Motor neuron (in vitro differentiated cells): ENCODE data around the gene SLC43A3. TPM values are rescaled to one million over a fixed set of nuclear protein-coding genes. Genes with fewer than 3 reads are reported as not detected.
"Not testable (repeated sequence)": the region's sequence is repeated elsewhere in the genome, so short reads cannot be mapped to it uniquely, and the experiment has no call there.

Experiments used
- ATAC-seq, 8 experiments: fragments of 200-7000 bp; cut with Tn5 transposase; replicated peaks in 6 of 8; 2 replicates each; pipeline ENCODE4 v1.8.0; 2021; ENCODE audit warnings: mild to moderate bottlenecking in 8 of 8, moderate library complexity in 8 of 8
- H3K27ac ChIP-seq, 2 donors: fragments of 250-450 bp; sonication (Bioruptor Pico); 2 replicates each; pipeline ENCODE4 v1.9.0; 2021; ENCODE audit warnings: antibody characterized with exemption in 2 of 2, mild to moderate bottlenecking in 2 of 2, moderate library complexity in 1 of 2
- H3K4me1 ChIP-seq, 2 donors: fragments of 250-450 bp; sonication (Bioruptor Pico); replicated peaks in 1 of 2; 2 replicates each; pipeline ENCODE4 v1.6.1; 2021; ENCODE audit warnings: antibody characterized with exemption in 2 of 2, mild to moderate bottlenecking in 2 of 2, moderate library complexity in 1 of 2
- H3K4me3 ChIP-seq, 5 donors: fragments of 250-450 bp; sonication (Bioruptor Pico); 2 replicates each; pipeline ENCODE4 v1.9.0; 2021; ENCODE audit warnings: antibody characterized with exemption in 5 of 5, mild to moderate bottlenecking in 5 of 5, moderate library complexity in 4 of 5
- WGBS, 10 experiments: fragments of 450-650 bp; shearing (Covaris generic); methylation state at CpG; one replicate each; pipeline ENCODE4 v1.0.0; 2022; 5-methylcytosine and 5-hydroxymethylcytosine counted together
- in situ Hi-C, 9 experiments: fragments of 400-800 bp; cut with MboI; loops; one replicate each; pipeline ENCODE4 v1.15.0; 2021; ENCODE audit warnings: low sequenced_read_pairs in 9 of 9, low pct_unique_long_range_greater_than_20kb in 2 of 9; ENCODE audit not compliant: unreplicated experiment in 9 of 9
- total RNA-seq, 8 experiments: library from RNA; unstranded; fragments of 300-600 nt; gene quantifications; 2 replicates each; pipeline versions ENCODE4 v1.2.3 to v1.2.4, GENCODE V29; 2022

Gene SLC43A3
- total RNA-seq, 8 experiments from 2014 or later = 0.43 to 25.8 (median 3.0) TPM

DNA sequence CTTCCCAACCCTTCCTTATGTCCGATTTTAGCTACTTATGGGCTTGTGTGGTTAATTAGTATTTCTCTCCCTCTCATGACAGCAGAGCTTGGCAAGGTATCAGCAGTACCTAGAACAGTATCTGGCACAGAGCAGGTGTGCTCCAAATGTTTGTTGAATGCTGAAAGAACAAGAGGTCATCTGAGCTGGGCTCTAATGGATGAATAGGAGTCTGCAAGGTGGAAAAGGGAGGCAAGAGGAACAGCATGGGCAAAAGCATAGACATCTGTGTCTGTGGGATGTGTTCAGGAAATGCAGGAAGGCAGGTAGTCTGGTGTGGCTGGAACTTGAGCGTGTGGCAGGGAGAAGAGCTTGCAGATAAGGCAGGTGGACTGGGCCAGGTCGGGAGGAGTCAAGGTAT, 65.0 kb downstream of the SLC43A3 start:
- Histone ChIP-seq H3K27ac (no peak overlapping the region), H3K4me3 (no peak overlapping the region), H3K4me1 (peaks cover 0 to 2% of the 10 kb centered on the region in 2 donors)
- WGBS, 10 experiments = 13 to 100% (median 63%) methylated on average over 1 to 3 of the region's 3 CpGs; no CpG with 5 or more reads in 2 of the 10 experiments
- in situ Hi-C loops = loop anchor here in 2 of 9 experiments (25.0 kb wide), 2 partner anchors 125 to 175 kb away; partner anchors contain the start of genes SMTNL1 (in 1 of the 2) and TIMM10 (in 1 of the 2)
- ATAC-seq = no peak

DNA sequence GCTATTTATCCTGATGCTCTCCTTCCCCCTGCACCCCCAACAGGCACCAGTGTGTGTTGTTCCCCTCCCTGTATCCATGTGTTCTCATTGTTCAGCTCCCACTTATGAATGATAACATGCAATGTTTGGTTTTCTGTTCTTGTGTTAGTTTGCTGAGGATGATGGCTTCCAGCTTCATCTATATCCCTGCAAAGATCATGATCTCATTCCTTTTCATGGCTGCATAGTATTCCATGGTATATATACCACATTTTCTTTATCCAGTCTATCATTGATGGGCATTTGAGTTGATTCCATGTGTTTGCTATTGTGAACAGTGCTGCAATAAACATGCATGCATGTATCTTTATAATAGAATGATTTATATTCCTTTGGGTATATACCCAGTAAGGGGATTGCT, 65.5 kb downstream of the SLC43A3 start:
- in situ Hi-C loops = loop anchor here in 2 of 9 experiments (25.0 kb wide), 2 partner anchors 126 to 176 kb away; partner anchors contain the start of genes SMTNL1 (in 1 of the 2) and TIMM10 (in 1 of the 2)
- not testable (repeated sequence) for ATAC-seq, H3K4me3 ChIP-seq, H3K4me1 ChIP-seq, H3K27ac ChIP-seq

DNA sequence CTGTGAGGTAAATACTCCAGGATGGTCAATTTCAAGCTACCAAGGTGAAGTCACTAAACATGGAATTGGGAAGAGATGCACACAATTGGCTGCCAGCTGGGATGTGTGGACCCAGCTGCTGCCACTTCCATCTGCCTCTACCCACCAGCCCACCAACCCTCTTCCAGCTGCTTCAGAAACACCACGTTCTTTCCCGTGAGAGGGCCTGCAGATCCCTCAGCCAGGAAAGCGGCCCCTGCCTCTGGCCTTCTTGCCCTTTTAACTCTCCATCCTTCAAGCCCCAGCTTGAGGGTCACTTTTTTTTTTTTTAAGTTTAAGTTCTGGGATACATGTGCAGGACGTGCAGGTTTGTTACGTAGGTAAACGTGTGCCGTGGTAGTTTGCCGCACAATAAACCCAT, 65.9 kb downstream of the SLC43A3 start:
- no peak for ATAC-seq
- no peak overlapping the region for H3K27ac ChIP-seq
- H3K4me3 ChIP-seq = no peak overlapping the region
- 10 to 100% (median 89%) methylated on average over 1 to 7 of the region's 8 CpGs; no CpG with 5 or more reads in 3 of the 10 experiments for WGBS, 10 experiments
- in situ Hi-C loops = loop anchor here in 2 of 9 experiments (25.0 kb wide), 2 partner anchors 126 to 176 kb away; partner anchors contain the start of genes SMTNL1 (in 1 of the 2) and TIMM10 (in 1 of the 2)
- H3K4me1 ChIP-seq = peaks cover 0 to 2% of the 10 kb centered on the region in 2 donors

DNA sequence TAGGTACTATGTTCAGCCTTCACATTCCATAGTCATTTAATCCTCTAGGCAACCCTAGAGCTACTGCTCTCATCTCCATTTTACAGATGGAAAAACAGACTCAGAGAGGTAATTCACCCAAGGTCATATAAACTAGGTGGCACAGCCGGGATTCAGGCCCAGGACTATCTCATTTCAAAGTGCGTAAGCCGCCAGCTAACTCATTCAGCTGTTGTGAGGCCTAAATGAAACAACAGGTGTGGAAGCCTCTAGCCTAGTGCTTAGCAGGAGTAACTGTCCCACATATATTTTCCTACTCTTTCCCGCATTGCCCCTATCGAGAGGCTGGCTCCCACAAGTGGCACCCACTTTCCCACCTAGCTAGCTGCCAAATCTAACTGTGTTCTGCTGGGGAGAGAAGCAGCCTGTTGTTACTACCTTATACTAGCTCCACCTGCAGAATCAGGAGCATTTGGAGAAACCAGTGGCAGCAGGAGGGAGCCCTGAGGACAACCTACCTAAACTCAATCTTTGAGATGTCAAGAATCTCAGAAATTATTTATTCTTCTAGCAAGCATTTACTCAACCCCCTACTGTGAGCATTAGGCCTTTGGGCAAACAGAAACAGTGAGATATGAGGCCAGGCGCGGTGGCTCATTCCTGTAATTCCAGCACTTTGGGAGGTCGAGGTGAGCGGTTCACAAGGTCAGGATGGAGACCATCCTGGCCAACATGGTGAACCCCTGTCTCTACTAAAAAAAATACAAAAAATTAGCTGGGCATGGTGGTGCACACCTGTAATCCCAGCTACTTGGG, 66.8 kb downstream of the SLC43A3 start:
- no peak for ATAC-seq
- H3K4me1 ChIP-seq = peaks cover 0 to 2% of the 10 kb centered on the region in 2 donors
- 59 to 100% (median 89%) methylated on average over 1 to 8 of the region's 9 CpGs; no CpG with 5 or more reads in 3 of the 10 experiments for WGBS, 10 experiments
- H3K27ac ChIP-seq = no peak overlapping the region
- in situ Hi-C loops = loop anchor here in 2 of 9 experiments (25.0 kb wide), 2 partner anchors 127 to 177 kb away; partner anchors contain the start of genes SMTNL1 (in 1 of the 2) and TIMM10 (in 1 of the 2)
- no peak overlapping the region for H3K4me3 ChIP-seq

DNA sequence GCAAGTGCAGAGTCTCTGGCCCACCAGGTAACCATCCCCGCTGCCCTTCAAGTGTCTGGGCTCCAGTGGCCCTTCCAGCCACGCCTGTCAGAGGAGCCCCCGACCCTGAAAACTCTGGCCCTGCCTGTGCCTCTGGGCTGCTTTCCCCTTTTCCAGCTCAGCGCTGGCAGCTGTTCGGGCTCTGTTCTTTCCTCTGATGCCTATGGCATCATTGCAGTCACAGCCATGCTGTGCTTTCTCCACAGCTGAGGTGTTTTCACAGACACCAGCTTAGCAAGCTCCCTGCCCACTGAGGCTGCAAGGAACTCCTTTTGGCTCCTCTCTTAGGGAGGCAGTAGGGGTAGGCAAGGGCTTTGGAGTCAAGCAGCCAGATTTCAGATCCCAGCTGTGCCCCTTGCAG, 67.5 kb downstream of the SLC43A3 start:
- ATAC-seq = no peak
- 10 to 92% (median 53%) methylated on average over 2 to 3 of the region's 5 CpGs; no CpG with 5 or more reads in 5 of the 10 experiments for WGBS, 10 experiments
- peaks cover 0 to 2% of the 10 kb centered on the region in 2 donors for H3K4me1 ChIP-seq
- in situ Hi-C loops = loop anchor here in 2 of 9 experiments (25.0 kb wide), 2 partner anchors 128 to 178 kb away; partner anchors contain the start of genes SMTNL1 (in 1 of the 2) and TIMM10 (in 1 of the 2)
- no peak overlapping the region for H3K4me3 ChIP-seq
- no peak overlapping the region for H3K27ac ChIP-seq

DNA sequence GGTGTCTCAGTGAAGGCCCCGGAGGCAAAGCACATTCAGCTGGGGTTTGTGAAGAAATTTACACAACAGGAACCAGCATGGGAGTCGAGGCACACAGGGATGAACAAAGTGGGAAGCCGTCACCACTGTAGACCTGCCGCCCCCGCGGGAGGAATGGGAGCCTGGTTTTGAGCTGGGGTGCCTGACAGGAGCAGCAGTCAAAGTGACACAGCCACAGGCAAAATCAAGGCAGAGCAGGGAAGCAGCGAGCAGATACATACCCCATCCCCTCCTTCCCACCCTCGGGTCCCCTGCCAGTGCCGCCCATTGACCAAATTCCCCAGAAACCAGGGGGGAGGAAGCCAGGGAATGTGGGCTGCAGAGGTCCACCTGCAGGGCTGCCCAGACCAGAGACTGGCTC, 67.9 kb downstream of the SLC43A3 start:
- in situ Hi-C loops = loop anchor here in 2 of 9 experiments (25.0 kb wide), 2 partner anchors 128 to 178 kb away; partner anchors contain the start of genes SMTNL1 (in 1 of the 2) and TIMM10 (in 1 of the 2)
- 0 to 100% (median 66%) methylated on average over 1 to 4 of the region's 9 CpGs; no CpG with 5 or more reads in 5 of the 10 experiments for WGBS, 10 experiments
- Histone ChIP-seq H3K4me1 (peaks cover 0 to 2% of the 10 kb centered on the region in 2 donors), H3K4me3 (no peak overlapping the region), H3K27ac (no peak overlapping the region)
- ATAC-seq = no peak

DNA sequence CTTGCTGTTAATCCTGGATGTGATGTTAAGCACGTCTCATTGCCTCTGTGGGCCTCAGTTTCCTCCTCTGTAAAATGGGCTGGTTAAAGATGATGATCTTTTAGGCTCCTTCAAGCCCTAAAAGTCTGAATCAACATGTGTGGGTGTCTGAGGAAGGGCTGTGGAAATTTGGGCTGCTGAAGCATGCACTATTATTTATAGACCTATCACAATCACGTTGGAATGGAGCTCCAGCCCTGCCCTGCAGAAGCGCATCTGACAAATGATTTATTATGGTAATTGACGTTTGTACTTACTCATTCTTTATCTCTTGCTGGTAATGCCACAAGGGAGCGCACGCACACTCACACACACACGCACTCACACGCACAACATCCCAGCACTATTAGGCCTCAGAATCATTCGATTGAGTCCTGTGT, 68.4 kb downstream of the SLC43A3 start:
- H3K4me1 ChIP-seq = peaks cover under 1 to 3% of the 10 kb centered on the region in 2 donors
- ATAC-seq = peak in 2 of 8 experiments; percentile 48 to 59
- in situ Hi-C loops = loop anchor here in 2 of 9 experiments (25.0 kb wide), 2 partner anchors 129 to 179 kb away; partner anchors contain the start of genes SMTNL1 (in 1 of the 2) and TIMM10 (in 1 of the 2)
- 40 to 100% (median 73%) methylated on average over 1 to 7 of the region's 9 CpGs; no CpG with 5 or more reads in 4 of the 10 experiments for WGBS, 10 experiments
- no peak overlapping the region for H3K4me3 ChIP-seq
- H3K27ac ChIP-seq = no peak overlapping the region

DNA sequence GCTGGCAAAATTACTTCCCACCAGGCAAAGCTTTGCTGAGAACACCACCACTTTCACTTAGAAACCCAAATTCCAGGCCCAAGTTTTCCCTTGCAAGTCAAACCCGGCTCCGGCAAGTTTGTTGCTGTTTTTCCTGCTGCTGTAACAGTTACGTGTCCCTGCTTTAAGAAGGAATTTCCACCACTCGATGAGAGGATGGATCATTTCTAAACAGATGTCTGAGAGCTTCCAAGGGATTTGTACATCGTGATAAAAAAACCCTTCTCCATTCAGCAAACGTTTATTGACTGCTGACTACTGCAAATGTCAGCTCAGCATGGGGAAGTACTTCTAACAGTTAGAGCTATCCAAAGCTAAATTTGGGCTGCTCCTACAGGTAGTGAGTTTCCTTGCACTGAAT, 69.1 kb downstream of the SLC43A3 start:
- no peak for ATAC-seq
- 15 to 94% (median 67%) methylated on average over 2 to 6 of the region's 6 CpGs; no CpG with 5 or more reads in 1 of the 10 experiments for WGBS, 10 experiments
- Histone ChIP-seq H3K4me3 (no peak overlapping the region), H3K4me1 (peaks cover 5 to 10% of the 10 kb centered on the region in 2 donors), H3K27ac (no peak overlapping the region)
- in situ Hi-C loops = loop anchor here in 2 of 9 experiments (25.0 kb wide), 2 partner anchors 129 to 179 kb away; partner anchors contain the start of genes SMTNL1 (in 1 of the 2) and TIMM10 (in 1 of the 2)

DNA sequence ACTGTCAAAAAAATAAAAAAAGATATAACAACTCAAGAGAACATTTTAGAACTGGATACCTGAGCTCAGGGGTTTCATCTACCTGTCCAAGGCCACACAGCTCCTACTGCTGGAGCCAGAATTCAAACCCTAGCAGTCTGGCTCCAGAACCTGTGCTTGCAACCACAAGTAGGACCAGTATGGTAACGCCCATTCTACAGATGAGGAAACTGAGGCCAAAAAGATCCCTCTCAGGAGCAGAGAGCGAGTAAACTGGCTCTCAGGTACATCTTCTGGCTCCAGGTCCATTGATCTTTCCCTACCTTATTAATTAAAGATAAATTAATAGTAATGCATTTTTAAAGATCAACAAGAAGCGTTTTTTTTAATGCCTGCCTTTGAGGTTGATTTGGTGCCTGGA, 69.6 kb downstream of the SLC43A3 start:
- Histone ChIP-seq H3K4me3 (no peak overlapping the region), H3K4me1 (peaks cover 5 to 11% of the 10 kb centered on the region in 2 donors), H3K27ac (no peak overlapping the region)
- WGBS, 10 experiments = 0 to 100% (median 88%) methylated on average over 1 to 3 of the region's 3 CpGs
- in situ Hi-C loops = loop anchor here in 2 of 9 experiments (25.0 kb wide), 2 partner anchors 130 to 180 kb away; partner anchors contain the start of genes SMTNL1 (in 1 of the 2) and TIMM10 (in 1 of the 2)
- ATAC-seq = no peak

Other genes starting within 250 kb of the SLC43A3 start
- 10 to 100 TPM in 1 of 8 experiments, 1 to 10 TPM in 4, under 1 TPM in 3; 0.10 to 12.4 (median 5.7) TPM for gene LRRC55, start 245.2 kb downstream of the SLC43A3 start, total RNA-seq
- 1 to 10 TPM in 2 of 8 experiments, under 1 TPM in 6; 0.09 to 3.1 (median 0.48) TPM for gene APLNR, start 189.9 kb downstream of the SLC43A3 start, total RNA-seq
- gene TNKS1BP1, start 102.2 kb downstream of the SLC43A3 start, total RNA-seq = 100 to 1,000 TPM in 2 of 8 experiments, 10 to 100 TPM in 6; 28.4 to 104 (median 55.4) TPM
- gene SSRP1, start 91.2 kb downstream of the SLC43A3 start, total RNA-seq = 100 to 1,000 TPM in 4 of 8 experiments, 10 to 100 TPM in 4; 64.9 to 164 (median 101) TPM
- gene P2RX3, start 88.8 kb downstream of the SLC43A3 start, total RNA-seq = 100 to 1,000 TPM in 3 of 8 experiments, 10 to 100 TPM in 1, under 1 TPM in 2, not detected in 2; 0.36 to 153 (median 99.5) TPM
- not detected for gene PRG3, start 46.0 kb downstream of the SLC43A3 start, total RNA-seq
- 1 to 10 TPM in 1 of 8 experiments, under 1 TPM in 2, not detected in 5; 0.18 to 1.1 (median 0.29) TPM for gene PRG2, start 36.5 kb downstream of the SLC43A3 start, total RNA-seq
- 10 to 100 TPM in 1 of 8 experiments, 1 to 10 TPM in 6, under 1 TPM in 1; 0.25 to 11.6 (median 5.8) TPM for gene RTN4RL2, start 33.4 kb upstream of the SLC43A3 start, total RNA-seq
- 10 to 100 TPM in 2 of 8 experiments, 1 to 10 TPM in 4, under 1 TPM in 2; 0.32 to 13.7 (median 2.1) TPM for gene SLC43A1, start 88.6 kb upstream of the SLC43A3 start, total RNA-seq
- 10 to 100 TPM; 28.3 to 86.7 (median 58.9) TPM for gene TIMM10, start 103.6 kb upstream of the SLC43A3 start, total RNA-seq
- gene SMTNL1, start 110.5 kb upstream of the SLC43A3 start, total RNA-seq = under 1 TPM in 7 of 8 experiments, not detected in 1; 0.25 to 0.60 (median 0.42) TPM
- 100 to 1,000 TPM in 2 of 8 experiments, 10 to 100 TPM in 6; 22.6 to 177 (median 52.5) TPM for gene UBE2L6, start 140.6 kb upstream of the SLC43A3 start, total RNA-seq
- gene SERPING1, start 170.6 kb upstream of the SLC43A3 start, total RNA-seq = 10 to 100 TPM in 4 of 8 experiments, 1 to 10 TPM in 4; 1.7 to 35.1 (median 9.9) TPM
- gene YPEL4, start 222.8 kb upstream of the SLC43A3 start, total RNA-seq = 10 to 100 TPM in 4 of 8 experiments, 1 to 10 TPM in 4; 3.7 to 13.1 (median 8.8) TPM
- gene CLP1, start 230.6 kb upstream of the SLC43A3 start, total RNA-seq = 10 to 100 TPM in 7 of 8 experiments, 1 to 10 TPM in 1; 9.9 to 19.0 (median 12.9) TPM
- gene ZDHHC5, start 241.0 kb upstream of the SLC43A3 start, total RNA-seq = 10 to 100 TPM; 15.2 to 59.5 (median 31.5) TPM